Superior temporal gyrus (tissue), 1 donor: Measurements from ENCODE around the gene PCDHGC4.

Experiments
- DNase-seq: peaks from one replicate; pipeline ENCODE4 v3.0.0-alpha.2; 2016; ENCODE audit errors: extremely low spot score

The PCDHGC4 gene

DNA sequence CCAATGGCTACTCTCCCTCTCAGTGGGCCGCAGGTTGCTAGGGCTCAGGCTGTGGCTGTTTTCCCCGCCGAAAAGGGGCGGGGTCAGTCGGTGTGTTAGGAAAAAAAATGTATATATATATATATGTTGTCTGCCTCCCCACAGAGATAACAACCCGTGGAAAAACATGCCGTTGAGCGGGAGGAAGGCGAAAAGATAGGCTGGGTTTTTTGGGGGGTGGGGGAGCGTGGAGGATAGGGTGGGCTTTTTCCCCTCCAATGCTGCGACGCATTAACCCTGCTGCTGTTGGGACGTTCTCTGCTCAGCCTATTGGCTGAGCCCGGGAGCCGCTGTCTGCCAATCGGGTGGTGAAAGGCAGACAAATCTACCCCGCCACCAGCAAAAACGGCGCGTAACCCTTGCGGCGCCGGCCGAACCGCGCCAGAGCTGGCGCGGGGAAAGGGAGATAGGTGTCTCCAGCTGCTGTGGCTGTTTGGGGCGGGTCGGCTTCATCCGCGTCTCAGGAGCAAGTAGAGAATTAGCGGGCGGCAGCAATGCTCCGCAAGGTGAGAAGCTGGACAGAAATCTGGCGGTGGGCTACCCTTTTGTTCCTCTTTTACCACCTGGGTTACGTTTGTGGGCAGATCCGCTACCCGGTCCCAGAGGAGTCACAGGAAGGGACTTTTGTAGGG lies at the start of gene PCDHGC4:
TSS of gene PCDHGC4 (plus strand) at position 390 of the 671 bp plus-strand sequence. CDS start at position 534, 144 bp downstream.
- no peak for DNase-seq

DNA sequence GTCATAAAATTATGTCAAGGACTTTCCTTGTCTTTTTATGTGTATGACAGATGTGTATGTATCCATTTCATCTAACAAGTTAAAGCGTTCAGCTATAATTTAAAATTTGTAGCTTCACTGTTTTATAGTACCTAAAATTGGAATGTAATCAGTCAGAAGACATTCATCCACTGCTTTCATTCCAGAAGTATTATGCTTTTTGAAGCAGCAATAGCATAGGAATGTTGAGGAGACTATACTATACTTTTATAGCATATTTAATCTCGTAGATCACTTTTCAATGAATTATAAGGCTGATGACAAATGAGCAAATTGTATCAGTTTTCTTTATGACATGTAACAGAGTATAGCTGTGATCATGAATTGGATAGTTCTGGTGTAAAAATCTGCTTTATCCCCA lies 47.6 kb upstream of the PCDHGC4 start:
- DNase-seq, result no peak

- no peak for DNase-seq
Measured at GRCh38 chr5:141439411-141440141, 45.3 kb upstream of the PCDHGC4 start.

- DNase-seq, result no peak
Measured at GRCh38 chr5:141440341-141440740, 44.5 kb upstream of the PCDHGC4 start.

DNA sequence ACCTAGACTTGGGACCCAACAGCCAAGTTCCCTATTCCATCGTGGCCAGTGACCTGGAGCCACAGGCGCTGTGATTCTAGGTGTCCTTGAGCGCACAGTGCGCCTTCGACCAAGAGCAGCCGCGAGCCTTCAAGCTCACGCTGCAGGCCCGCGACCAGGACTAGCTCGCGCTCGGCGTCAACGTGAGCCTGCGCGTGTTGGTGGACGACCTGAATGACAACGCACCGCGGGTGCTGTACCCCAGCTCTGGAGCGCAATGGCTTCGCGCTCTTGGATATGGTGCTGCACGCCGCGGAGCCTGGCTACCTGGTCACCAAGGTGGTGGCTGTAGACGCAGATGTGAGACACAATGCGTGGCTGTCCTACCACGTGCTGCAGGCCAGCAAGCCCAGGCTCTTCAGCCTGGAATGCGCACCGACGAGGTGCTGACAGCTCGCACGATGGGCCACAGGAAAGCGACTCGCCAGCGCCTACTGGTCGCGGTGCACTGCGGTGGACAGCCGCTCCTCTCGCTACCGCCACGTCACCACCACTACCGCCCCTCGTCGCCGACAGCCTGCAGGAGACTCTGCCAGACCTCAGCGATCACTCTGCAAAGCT lies 43.2 kb upstream of the PCDHGC4 start:
- DNase-seq, result no peak

GRCh38 chr5:141465351-141465750 lies 19.5 kb upstream of the PCDHGC4 start:
- DNase-seq, result no peak

GRCh38 chr5:141475625-141476131 lies 9.2 kb upstream of the PCDHGC4 start, which contains the start of gene PCDHGC3:
PCDHGC3 (plus strand) TSS chr5:141475966; CDS start chr5:141476117, 151 bp downstream.
- peak; percentile 85 for DNase-seq

DNA sequence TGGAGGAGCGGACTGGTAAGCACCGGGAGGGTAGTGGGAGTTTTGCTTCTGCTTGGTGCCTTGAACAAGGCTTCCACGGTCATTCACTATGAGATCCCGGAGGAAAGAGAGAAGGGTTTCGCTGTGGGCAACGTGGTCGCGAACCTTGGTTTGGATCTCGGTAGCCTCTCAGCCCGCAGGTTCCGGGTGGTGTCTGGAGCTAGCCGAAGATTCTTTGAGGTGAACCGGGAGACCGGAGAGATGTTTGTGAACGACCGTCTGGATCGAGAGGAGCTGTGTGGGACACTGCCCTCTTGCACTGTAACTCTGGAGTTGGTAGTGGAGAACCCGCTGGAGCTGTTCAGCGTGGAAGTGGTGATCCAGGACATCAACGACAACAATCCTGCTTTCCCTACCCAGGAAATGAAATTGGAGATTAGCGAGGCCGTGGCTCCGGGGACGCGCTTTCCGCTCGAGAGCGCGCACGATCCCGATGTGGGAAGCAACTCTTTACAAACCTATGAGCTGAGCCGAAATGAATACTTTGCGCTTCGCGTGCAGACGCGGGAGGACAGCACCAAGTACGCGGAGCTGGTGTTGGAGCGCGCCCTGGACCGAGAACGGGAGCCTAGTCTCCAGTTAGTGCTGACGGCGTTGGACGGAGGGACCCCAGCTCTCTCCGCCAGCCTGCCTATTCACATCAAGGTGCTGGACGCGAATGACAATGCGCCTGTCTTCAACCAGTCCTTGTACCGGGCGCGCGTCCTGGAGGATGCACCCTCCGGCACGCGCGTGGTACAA lies 8.5 kb upstream of the PCDHGC4 start:
- DNase-seq, result peak; percentile 61

- no peak for DNase-seq
Measured at GRCh38 chr5:141477044-141477575, 7.7 kb upstream of the PCDHGC4 start.

GRCh38 chr5:141477815-141478214 lies 7.0 kb upstream of the PCDHGC4 start:
- no peak for DNase-seq

GRCh38 chr5:141478321-141478945 lies 6.4 kb upstream of the PCDHGC4 start:
- DNase-seq, result no peak

DNA sequence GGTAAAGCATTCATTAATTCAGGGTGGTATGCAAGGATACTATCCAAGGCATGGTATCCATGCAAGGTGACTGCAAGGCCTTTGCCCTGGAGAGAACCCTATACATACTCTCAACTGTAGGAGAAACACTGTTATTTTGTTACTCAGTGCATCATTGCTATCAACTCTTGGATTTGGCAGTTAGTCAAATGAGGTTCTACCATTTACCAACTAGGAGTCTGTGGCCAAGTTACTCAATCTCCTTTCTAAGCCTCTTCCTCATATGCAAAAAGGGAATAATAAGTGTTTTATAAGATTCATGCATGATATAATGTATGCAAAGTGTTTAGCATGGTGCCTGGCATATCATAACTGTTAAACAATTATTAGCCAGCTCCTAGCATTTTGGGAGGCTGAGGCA lies 5.1 kb upstream of the PCDHGC4 start:
- DNase-seq, result no peak

GRCh38 chr5:141483902-141484301 lies 928 bp upstream of the PCDHGC4 start:
- no peak for DNase-seq

GRCh38 chr5:141484310-141484640 lies 555 bp upstream of the PCDHGC4 start:
- no peak for DNase-seq

DNA sequence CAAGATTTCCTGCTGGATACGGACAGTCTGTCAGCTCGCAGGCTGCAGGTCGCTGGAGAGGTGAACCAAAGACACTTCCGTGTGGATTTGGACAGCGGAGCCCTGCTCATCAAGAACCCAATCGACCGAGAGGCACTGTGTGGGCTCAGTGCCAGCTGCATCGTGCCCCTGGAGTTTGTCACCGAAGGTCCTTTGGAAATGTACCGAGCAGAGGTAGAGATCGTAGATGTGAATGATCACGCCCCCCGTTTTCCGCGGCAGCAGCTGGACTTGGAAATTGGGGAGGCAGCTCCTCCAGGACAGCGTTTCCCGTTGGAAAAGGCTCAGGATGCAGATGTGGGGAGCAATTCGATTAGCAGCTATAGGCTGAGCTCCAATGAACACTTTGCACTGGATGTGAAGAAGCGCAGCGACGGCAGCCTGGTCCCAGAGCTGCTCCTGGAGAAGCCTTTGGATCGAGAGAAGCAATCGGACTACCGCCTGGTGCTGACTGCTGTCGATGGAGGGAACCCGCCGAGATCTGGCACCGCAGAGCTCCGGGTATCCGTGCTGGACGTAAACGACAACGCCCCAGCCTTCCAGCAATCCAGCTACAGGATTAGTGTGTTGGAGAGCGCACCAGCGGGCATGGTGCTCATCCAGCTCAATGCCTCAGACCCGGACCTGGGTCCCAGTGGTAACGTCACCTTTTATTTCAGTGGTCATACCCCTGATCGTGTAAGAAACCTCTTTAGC lies 658 bp downstream of the PCDHGC4 start:
- DNase-seq, result no peak

DNA sequence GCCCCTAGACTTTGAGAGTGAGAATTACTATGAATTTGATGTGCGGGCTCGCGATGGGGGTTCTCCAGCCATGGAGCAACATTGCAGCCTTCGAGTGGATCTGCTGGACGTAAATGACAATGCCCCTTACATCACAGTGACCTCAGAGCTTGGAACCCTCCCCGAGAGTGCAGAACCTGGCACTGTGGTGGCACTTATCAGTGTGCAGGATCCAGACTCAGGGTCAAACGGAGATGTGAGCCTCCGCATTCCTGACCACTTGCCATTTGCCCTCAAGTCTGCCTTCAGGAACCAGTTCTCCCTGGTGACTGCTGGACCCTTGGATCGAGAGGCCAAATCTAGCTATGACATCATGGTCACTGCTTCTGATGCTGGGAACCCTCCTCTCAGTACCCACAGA lies 1.3 kb downstream of the PCDHGC4 start:
- DNase-seq, result no peak

GRCh38 chr5:141487131-141487530 lies 2.3 kb downstream of the PCDHGC4 start:
- DNase-seq, result no peak

DNA sequence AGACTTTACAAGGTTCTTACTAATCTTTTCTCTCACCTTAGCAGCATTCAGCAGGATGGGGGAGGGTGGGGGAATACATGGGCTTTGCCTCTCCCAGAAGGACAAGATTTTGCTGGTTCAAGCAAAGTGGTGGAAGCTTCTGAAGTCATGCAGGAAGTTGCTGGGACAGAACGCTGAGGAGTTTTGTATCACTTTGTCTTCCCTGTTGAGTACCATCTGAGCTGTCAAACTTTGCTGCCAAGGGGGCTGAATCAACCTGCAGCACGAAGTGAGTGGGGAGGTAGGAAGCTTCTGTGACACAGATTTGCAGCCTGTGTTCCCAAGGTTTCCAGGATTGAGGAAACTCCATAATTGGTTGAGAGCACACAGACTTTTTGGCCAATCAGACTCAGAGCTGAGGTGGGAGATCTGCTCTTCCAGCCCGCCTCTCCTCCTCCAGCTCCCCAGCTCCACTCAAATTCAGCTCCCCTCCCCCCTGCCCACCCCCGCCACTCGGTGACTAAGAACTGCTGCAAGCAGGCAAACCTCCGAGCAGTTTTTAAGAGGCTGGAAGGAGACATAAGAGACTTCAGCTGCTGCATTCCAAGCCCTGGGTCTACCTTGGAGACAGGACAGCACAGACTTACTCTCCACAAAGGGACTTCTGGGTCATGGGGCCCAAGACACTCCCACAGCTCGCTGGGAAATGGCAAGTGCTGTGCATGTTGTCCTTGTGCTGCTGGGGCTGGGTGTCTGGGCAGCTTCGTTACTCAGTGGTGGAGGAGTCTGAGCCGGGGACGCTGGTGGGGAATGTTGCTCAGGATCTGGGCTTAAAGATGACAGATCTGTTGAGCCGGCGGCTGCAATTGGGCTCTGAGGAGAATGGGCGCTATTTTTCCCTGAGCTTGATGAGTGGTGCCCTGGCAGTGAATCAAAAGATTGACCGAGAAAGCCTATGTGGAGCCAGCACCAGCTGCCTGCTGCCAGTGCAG lies 4.0 kb downstream of the PCDHGC4 start, which contains the start of gene PCDHGC5:
TSS of gene PCDHGC5 (plus strand) at position 491 of the 971 bp plus-strand sequence. CDS start at position 651, 160 bp downstream.
- DNase-seq, result peak; percentile 78

- no peak for DNase-seq
Measured at GRCh38 chr5:141489841-141490240, 5.0 kb downstream of the PCDHGC4 start.
